ENCODE data around the gene SLC2A13. TPM values are rescaled to one million over a fixed set of nuclear protein-coding genes. Genes with fewer than 3 reads are reported as not detected.
A peak's percentile ranks its signal among the peaks of the same experiment; 100 is the strongest.

The SLC2A13 gene
- polyA plus RNA-seq, 4 donors: 11.7 to 17.8 (median 17.0) TPM

GRCh38 chr12:40002178-40003169 lies 103.4 kb downstream of the SLC2A13 start:
- no peak for DNase-seq (ENCODE audit: low read depth in 4 of 4, low spot score in 3 of 4)

GRCh38 chr12:40001406-40001805 lies 104.5 kb downstream of the SLC2A13 start:
- DNase-seq (ENCODE audit: low read depth in 4 of 4, low spot score in 3 of 4): no peak

- DNase-seq (ENCODE audit: low read depth in 4 of 4, low spot score in 3 of 4): no peak
These were observed 105.0 kb downstream of the SLC2A13 start for GRCh38 chr12:40000884-40001283.

- DNase-seq (ENCODE audit: low read depth in 4 of 4, low spot score in 3 of 4): no peak
These were observed 112.6 kb downstream of the SLC2A13 start for GRCh38 chr12:39993268-39993667.

- DNase-seq (ENCODE audit: low read depth in 4 of 4, low spot score in 3 of 4): peak in 1 of 4 donors; percentile 25
These were observed 115.5 kb downstream of the SLC2A13 start for GRCh38 chr12:39990122-39991101.

- DNase-seq (ENCODE audit: low read depth in 4 of 4, low spot score in 3 of 4): no peak
These were observed 116.4 kb downstream of the SLC2A13 start for GRCh38 chr12:39989501-39989900.

GRCh38 chr12:39988574-39988973 lies 117.3 kb downstream of the SLC2A13 start:
- no peak for DNase-seq (ENCODE audit: low read depth in 4 of 4, low spot score in 3 of 4)

- DNase-seq (ENCODE audit: low read depth in 4 of 4, low spot score in 3 of 4): no peak
These were observed 119.2 kb downstream of the SLC2A13 start for GRCh38 chr12:39986674-39987073.

GRCh38 chr12:39984670-39985069 lies 121.2 kb downstream of the SLC2A13 start:
- no peak for DNase-seq (ENCODE audit: low read depth in 4 of 4, low spot score in 3 of 4)

GRCh38 chr12:39975374-39975918 lies 130.4 kb downstream of the SLC2A13 start:
- DNase-seq (ENCODE audit: low read depth in 4 of 4, low spot score in 3 of 4): no peak

GRCh38 chr12:39972119-39972518 lies 133.8 kb downstream of the SLC2A13 start:
- DNase-seq (ENCODE audit: low read depth in 4 of 4, low spot score in 3 of 4): no peak

GRCh38 chr12:39971348-39971747 lies 134.5 kb downstream of the SLC2A13 start:
- no peak for DNase-seq (ENCODE audit: low read depth in 4 of 4, low spot score in 3 of 4)

- no peak for DNase-seq (ENCODE audit: low read depth in 4 of 4, low spot score in 3 of 4)
These were observed 139.2 kb downstream of the SLC2A13 start for GRCh38 chr12:39966721-39967120.

GRCh38 chr12:39966256-39966655 lies 139.6 kb downstream of the SLC2A13 start:
- DNase-seq (ENCODE audit: low read depth in 4 of 4, low spot score in 3 of 4): no peak

- no peak for DNase-seq (ENCODE audit: low read depth in 4 of 4, low spot score in 3 of 4)
These were observed 146.4 kb downstream of the SLC2A13 start for GRCh38 chr12:39959467-39959866.

- no peak for DNase-seq (ENCODE audit: low read depth in 4 of 4, low spot score in 3 of 4)
These were observed 146.8 kb downstream of the SLC2A13 start for GRCh38 chr12:39959031-39959430.

- DNase-seq (ENCODE audit: low read depth in 4 of 4, low spot score in 3 of 4): no peak
These were observed 147.5 kb downstream of the SLC2A13 start for GRCh38 chr12:39958377-39958776.

GRCh38 chr12:39956725-39957124 lies 149.2 kb downstream of the SLC2A13 start:
- no peak for DNase-seq (ENCODE audit: low read depth in 4 of 4, low spot score in 3 of 4)

- no peak for DNase-seq (ENCODE audit: low read depth in 4 of 4, low spot score in 3 of 4)
These were observed 159.3 kb downstream of the SLC2A13 start for GRCh38 chr12:39946361-39947280.

- DNase-seq (ENCODE audit: low read depth in 4 of 4, low spot score in 3 of 4): no peak
These were observed 168.8 kb downstream of the SLC2A13 start for GRCh38 chr12:39937119-39937518.
